Putamen (tissue), 1 donor: ENCODE data around the gene TSPEAR.
"Not testable (repeated sequence)": the region's sequence is repeated elsewhere in the genome, so short reads cannot be mapped to it uniquely, and the experiment has no call there.

Experiments
- DNase-seq: peaks from one replicate; pipeline ENCODE4 v3.0.0-alpha.2; 2016; ENCODE audit warnings: low spot score

TSPEAR gene

GRCh38 chr21:44702111-44702972 is 9.0 kb downstream of the TSPEAR start:
- DNase-seq: no peak

GRCh38 chr21:44701541-44701940 is 9.8 kb downstream of the TSPEAR start:
- DNase-seq: no peak

- DNase-seq: no peak
Measured at GRCh38 chr21:44701023-44701400, 10.4 kb downstream of the TSPEAR start.

GRCh38 chr21:44700101-44701022 is 11.0 kb downstream of the TSPEAR start:
- DNase-seq: no peak

GRCh38 chr21:44699502-44700001 is 11.8 kb downstream of the TSPEAR start:
- no peak for DNase-seq

- no peak for DNase-seq
Measured at GRCh38 chr21:44697811-44698734, 13.3 kb downstream of the TSPEAR start.

GRCh38 chr21:44697172-44697810 is 14.1 kb downstream of the TSPEAR start, which contains the start of gene KRTAP10-12:
TSS of gene KRTAP10-12 (plus strand) at chr21:44697172. CDS start at chr21:44697202, 30 bp downstream.
- not testable (repeated sequence) for DNase-seq

GRCh38 chr21:44696572-44696971 is 14.8 kb downstream of the TSPEAR start:
- no peak for DNase-seq

- DNase-seq: no peak
Measured at GRCh38 chr21:44695641-44696040, 15.7 kb downstream of the TSPEAR start.

GRCh38 chr21:44695184-44695583 is 16.2 kb downstream of the TSPEAR start:
- no peak for DNase-seq

- no peak for DNase-seq
Measured at GRCh38 chr21:44694776-44695175, 16.6 kb downstream of the TSPEAR start.

GRCh38 chr21:44692798-44693512 is 18.4 kb downstream of the TSPEAR start:
- DNase-seq: no peak

GRCh38 chr21:44691686-44692085 is 19.7 kb downstream of the TSPEAR start:
- DNase-seq: no peak

GRCh38 chr21:44689740-44690139 is 21.6 kb downstream of the TSPEAR start:
- not testable (repeated sequence) for DNase-seq

- no peak for DNase-seq
Measured at GRCh38 chr21:44687671-44688070, 23.7 kb downstream of the TSPEAR start.

GRCh38 chr21:44686843-44687561 is 24.4 kb downstream of the TSPEAR start:
- no peak for DNase-seq

GRCh38 chr21:44686000-44686781 is 25.2 kb downstream of the TSPEAR start:
- no peak for DNase-seq

GRCh38 chr21:44685050-44685449 is 26.3 kb downstream of the TSPEAR start:
- not testable (repeated sequence) for DNase-seq

- no peak for DNase-seq
Measured at GRCh38 chr21:44684483-44684882, 26.9 kb downstream of the TSPEAR start.
